Left ventricle myocardium inferior (tissue), 1 donor: ENCODE measurements around the gene IGFBP1. TPM values are rescaled to one million over a fixed set of nuclear protein-coding genes. Genes with fewer than 3 reads are reported as not detected.

Source experiments
- DNase-seq: peaks from one replicate; pipeline ENCODE4 v3.0.0-alpha.2; 2020
- H3K27ac ChIP-seq: fragments of 200-600 bp; replicated peaks from 2 replicates; pipeline ENCODE4 v1.8.0; 2021
- H3K27me3 ChIP-seq: fragments of 200-600 bp; 2 replicates; pipeline ENCODE4 v1.8.0; 2021; ENCODE audit warnings: low read depth
- H3K36me3 ChIP-seq: fragments of 200-600 bp; 2 replicates; pipeline ENCODE4 v1.8.0; 2021
- H3K4me1 ChIP-seq: fragments of 200-600 bp; 2 replicates; pipeline ENCODE4 v1.8.0; 2021
- H3K4me3 ChIP-seq: fragments of 200-600 bp; 2 replicates; pipeline ENCODE4 v1.8.0; 2021; ENCODE audit warnings: mild to moderate bottlenecking, moderate library complexity
- H3K9me3 ChIP-seq: fragments of 200-600 bp; replicated peaks from 2 replicates; pipeline ENCODE4 v1.8.0; 2021
- intact Hi-C: fragments of 100-400 bp; cut with micrococcal nuclease; formaldehyde crosslinking; loops from one replicate; pipeline ENCODE4 v1.11.0; 2022
- total RNA-seq: library from RNA; stranded (reverse); fragmentation: NEBNext Ultra II Directional; extraction: Animal tissue kit (Norgen Biotek cat#: 25700); gene quantifications from one replicate; pipeline ENCODE4 v1.2.1, GENCODE V29; 2021
- TF ChIP-seq, protein P1 (sequence below): fragments of 200-600 bp; IDR thresholded peaks from 2 replicates; pipeline ENCODE4 v1.8.0; 2021; ENCODE audit warnings: antibody characterized with exemption, mild to moderate bottlenecking, borderline replicate concordance
- donor health status: DM: no; HTN: yes; CAD: no; lungs with severe emphysema.

IGFBP1 gene
- total RNA-seq, 1 donor from 2014 or later = not detected

DNA sequence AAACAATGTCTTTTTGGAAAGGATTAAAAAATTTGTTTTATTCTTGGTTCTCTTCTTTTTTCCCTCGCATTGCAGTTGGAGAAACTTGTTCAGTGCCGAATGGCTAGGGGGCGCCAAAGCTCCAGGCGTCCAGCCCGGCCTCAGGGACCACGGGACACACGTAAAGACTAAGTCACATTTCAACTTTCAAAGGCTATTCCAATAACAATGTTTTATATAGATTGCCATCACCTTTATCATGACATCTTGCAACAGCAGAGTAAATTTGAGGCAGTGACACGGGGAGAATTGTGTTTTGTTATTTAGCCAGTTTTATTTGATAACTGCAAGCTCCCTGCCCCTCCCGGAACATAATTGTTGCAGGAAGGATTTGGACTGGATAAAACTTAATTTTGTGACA, 35.0 kb downstream of the IGFBP1 start:
- H3K27me3 ChIP-seq = peaks cover 10% of the 10 kb centered on the region
- intact Hi-C loops = loop anchor here (2.0 to 5.0 kb wide), 2 partner anchors 428 to 1164 kb away; no protein-coding TSS in a partner anchor
- peak; percentile 78 for DNase-seq
- TF ChIP-seq, protein P1, sequence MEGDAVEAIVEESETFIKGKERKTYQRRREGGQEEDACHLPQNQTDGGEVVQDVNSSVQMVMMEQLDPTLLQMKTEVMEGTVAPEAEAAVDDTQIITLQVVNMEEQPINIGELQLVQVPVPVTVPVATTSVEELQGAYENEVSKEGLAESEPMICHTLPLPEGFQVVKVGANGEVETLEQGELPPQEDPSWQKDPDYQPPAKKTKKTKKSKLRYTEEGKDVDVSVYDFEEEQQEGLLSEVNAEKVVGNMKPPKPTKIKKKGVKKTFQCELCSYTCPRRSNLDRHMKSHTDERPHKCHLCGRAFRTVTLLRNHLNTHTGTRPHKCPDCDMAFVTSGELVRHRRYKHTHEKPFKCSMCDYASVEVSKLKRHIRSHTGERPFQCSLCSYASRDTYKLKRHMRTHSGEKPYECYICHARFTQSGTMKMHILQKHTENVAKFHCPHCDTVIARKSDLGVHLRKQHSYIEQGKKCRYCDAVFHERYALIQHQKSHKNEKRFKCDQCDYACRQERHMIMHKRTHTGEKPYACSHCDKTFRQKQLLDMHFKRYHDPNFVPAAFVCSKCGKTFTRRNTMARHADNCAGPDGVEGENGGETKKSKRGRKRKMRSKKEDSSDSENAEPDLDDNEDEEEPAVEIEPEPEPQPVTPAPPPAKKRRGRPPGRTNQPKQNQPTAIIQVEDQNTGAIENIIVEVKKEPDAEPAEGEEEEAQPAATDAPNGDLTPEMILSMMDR = peak; percentile 96
- peaks cover 47% of the 10 kb centered on the region for H3K4me1 ChIP-seq
- H3K9me3 ChIP-seq = peaks cover 9% of the 10 kb centered on the region
- H3K4me3 ChIP-seq = peak overlapping the region; percentile 75
- H3K27ac ChIP-seq = peak overlapping the region; percentile 49
- no peaks in the 10 kb centered on the region for H3K36me3 ChIP-seq

GRCh38 chr7:45923818-45924217, 35.5 kb downstream of the IGFBP1 start:
- Histone ChIP-seq H3K27ac (no peak overlapping the region), H3K4me1 (peaks cover 42% of the 10 kb centered on the region), H3K36me3 (no peaks in the 10 kb centered on the region), H3K4me3 (no peak overlapping the region), H3K27me3 (peaks cover 10% of the 10 kb centered on the region), H3K9me3 (peaks cover 10% of the 10 kb centered on the region)
- intact Hi-C loops = loop anchor here (2.0 to 5.0 kb wide), 2 partner anchors 427 to 1163 kb away; no protein-coding TSS in a partner anchor
- DNase-seq = no peak
- TF ChIP-seq, protein P1 = no peak

DNA sequence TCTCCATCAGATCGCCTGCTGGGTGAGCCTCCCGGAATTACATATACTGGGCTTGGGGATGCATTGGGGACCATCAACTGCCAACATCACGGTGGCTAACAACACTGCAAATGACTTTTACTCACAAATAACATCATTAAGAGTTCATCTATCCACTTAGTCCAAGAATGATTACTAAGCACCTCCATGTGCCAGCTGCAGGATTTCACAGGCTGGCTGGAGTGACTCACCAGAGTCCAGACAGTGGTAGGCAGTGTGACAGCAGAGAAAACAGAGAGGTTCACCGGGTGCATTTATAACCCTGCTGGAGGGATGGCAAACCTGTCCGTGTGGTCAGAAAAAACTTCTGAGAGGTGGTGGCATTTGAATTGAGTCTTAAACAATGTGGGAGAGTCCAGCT, 36.0 kb downstream of the IGFBP1 start:
- TF ChIP-seq, protein P1 = no peak
- peaks cover 10% of the 10 kb centered on the region for H3K9me3 ChIP-seq
- intact Hi-C loops = loop anchor here (5.0 kb wide), 1 partner anchor 1163 kb away; no protein-coding TSS in a partner anchor
- no peak overlapping the region for H3K27ac ChIP-seq
- no peaks in the 10 kb centered on the region for H3K36me3 ChIP-seq
- DNase-seq = no peak
- peaks cover 37% of the 10 kb centered on the region for H3K4me1 ChIP-seq
- peaks cover 10% of the 10 kb centered on the region for H3K27me3 ChIP-seq
- no peak overlapping the region for H3K4me3 ChIP-seq

DNA sequence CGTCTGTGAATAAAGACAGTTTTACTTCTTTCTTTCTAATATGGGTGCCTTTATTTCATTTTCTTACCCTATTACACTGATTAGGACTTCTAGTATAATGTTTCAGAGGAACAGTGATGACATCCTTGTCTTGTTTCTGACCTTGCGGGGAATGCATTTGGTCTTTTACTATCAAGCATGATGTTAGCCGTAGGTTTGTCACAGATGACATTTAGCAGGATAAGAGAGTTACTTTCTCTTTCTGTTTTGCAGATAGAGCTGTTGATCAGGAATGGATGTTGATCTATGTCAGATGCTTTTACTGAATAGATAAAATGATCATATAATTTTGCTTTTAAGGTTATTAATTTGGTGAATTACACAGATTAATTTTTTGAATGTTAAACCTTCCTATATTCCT, 39.4 kb downstream of the IGFBP1 start:
- H3K4me1 ChIP-seq = peaks cover 4% of the 10 kb centered on the region
- H3K4me3 ChIP-seq = no peak overlapping the region
- H3K9me3 ChIP-seq = peaks cover 29% of the 10 kb centered on the region
- H3K36me3 ChIP-seq = no peaks in the 10 kb centered on the region
- intact Hi-C loops = no loop called here
- DNase-seq = no peak
- H3K27ac ChIP-seq = no peak overlapping the region
- H3K27me3 ChIP-seq = no peaks in the 10 kb centered on the region
- TF ChIP-seq, protein P1 = no peak

DNA sequence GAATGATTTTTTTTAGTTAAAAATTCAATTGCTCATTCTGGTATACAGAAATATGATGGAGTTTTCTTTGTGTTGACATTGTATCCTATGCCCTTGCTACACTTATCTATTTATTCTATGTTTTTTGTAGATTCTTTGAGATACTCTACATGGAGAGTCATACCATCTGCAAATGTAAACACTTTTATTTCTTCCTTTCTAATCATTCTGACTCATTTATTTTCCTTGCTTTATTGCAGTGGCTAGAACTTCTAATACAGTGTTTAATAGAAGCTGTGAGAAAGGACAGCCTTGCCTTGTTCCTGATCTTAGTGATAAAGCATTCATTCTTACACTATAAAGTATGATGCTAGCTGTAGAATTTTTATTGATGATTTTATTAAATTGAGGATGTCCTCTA, 42.7 kb downstream of the IGFBP1 start:
- TF ChIP-seq, protein P1 = no peak
- no peak overlapping the region for H3K4me3 ChIP-seq
- peaks cover 29% of the 10 kb centered on the region for H3K9me3 ChIP-seq
- intact Hi-C loops = no loop called here
- no peaks in the 10 kb centered on the region for H3K36me3 ChIP-seq
- H3K4me1 ChIP-seq = no peaks in the 10 kb centered on the region
- no peak overlapping the region for H3K27ac ChIP-seq
- peaks cover 5% of the 10 kb centered on the region for H3K27me3 ChIP-seq
- DNase-seq = no peak
